Thyroid gland (tissue), 4 donors: ENCODE data around the gene KCNQ2. TPM values are rescaled to one million over a fixed set of nuclear protein-coding genes. Genes with fewer than 3 reads are reported as not detected.

Experiments
- DNase-seq, 2 donors: peaks; one replicate each; pipeline ENCODE4 v3.0.0-alpha.2; 2019
- H3K27ac ChIP-seq, 3 donors: fragments of 200-600 bp; sonication (generic); 1 replicate in 2 of 3; 2 replicates in 1 of 3; pipeline ENCODE4 v1.5.1; 2016 to 2019; ENCODE audit warnings: mild to moderate bottlenecking in 1 of 3, moderate library complexity in 1 of 3
- H3K27me3 ChIP-seq: fragments of 200-600 bp; sonication (generic); one replicate; pipeline ENCODE4 v1.5.1; 2019
- H3K36me3 ChIP-seq, 2 donors: fragments of 200-600 bp; sonication (generic); one replicate each; pipeline ENCODE4 v1.5.1; 2016 to 2019
- H3K4me1 ChIP-seq, 2 donors: fragments of 200-600 bp; sonication (generic); one replicate each; pipeline ENCODE4 v1.5.1; 2017 to 2019
- H3K4me3 ChIP-seq, 3 donors: fragments of 200-600 bp; sonication (generic); replicated peaks in 1 of 3; 1 replicate in 2 of 3; 2 replicates in 1 of 3; pipeline ENCODE4 v1.5.1; 2016; ENCODE audit warnings: mild to moderate bottlenecking in 1 of 3
- H3K9me3 ChIP-seq: fragments of 200-600 bp; sonication (generic); one replicate; pipeline ENCODE4 v1.5.1; 2017
- CTCF ChIP-seq, 6 experiments: fragments of 200-600 bp in 3 of 6; fragments of 450-650 bp in 3 of 6; sonication (generic) in 3 of 6; IDR thresholded peaks; one replicate each; pipeline ENCODE4 v1.5.1; 2016 to 2019; ENCODE audit warnings: antibody characterized with exemption in 6 of 6, mild to moderate bottlenecking in 2 of 6, inconsistent platforms in 1 of 6, moderate library complexity in 1 of 6
- POLR2A ChIP-seq, 2 donors: fragments of 450-650 bp; IDR thresholded peaks; one replicate each; pipeline ENCODE4 v1.6.1; 2017; ENCODE audit warnings: antibody characterized with exemption in 2 of 2, mild to moderate bottlenecking in 2 of 2, moderate library complexity in 1 of 2
- WGBS, 2 donors: methylation state at CpG; one replicate each; pipeline ENCODE4 v1.1.5; 2017; 5-methylcytosine and 5-hydroxymethylcytosine counted together
- intact Hi-C: fragments of 100-400 bp; cut with DNase I; formaldehyde crosslinking; loops from one replicate; pipeline ENCODE4 v1.15.1; 2023
- total RNA-seq, 4 donors: library from RNA; depleted of rRNA; stranded (reverse); fragments of >200 nt; gene quantifications; one replicate each; pipeline ENCODE4 v1.2.3, GENCODE V29; 2016

The KCNQ2 gene
- total RNA-seq, 4 donors from 2014 or later, result 0.11 to 0.27 TPM; not detected in 2

- H3K27me3 ChIP-seq, result no peaks in the 10 kb centered on the region
- TF ChIP-seq POLR2A (IDR thresholded peaks at IDR 0.05) (no peak), CTCF (IDR thresholded peaks at IDR 0.05) (no peak)
- peaks cover 0 to 10% of the 10 kb centered on the region in 2 donors for H3K4me1 ChIP-seq
- intact Hi-C loops, result no loop called here
- no peak overlapping the region for H3K4me3 ChIP-seq
- no peak overlapping the region for H3K27ac ChIP-seq
- H3K9me3 ChIP-seq, result no peaks in the 10 kb centered on the region
- no peak for DNase-seq
- no peaks in the 10 kb centered on the region for H3K36me3 ChIP-seq
- 85 to 86% methylated on average over 14 to 20 of the region's 20 CpGs for WGBS, 2 donors
Measured at GRCh38 chr20:63452341-63452740, 20.1 kb downstream of the KCNQ2 start.

GRCh38 chr20:63451821-63452220 lies 20.6 kb downstream of the KCNQ2 start:
- Histone ChIP-seq H3K27me3 (no peaks in the 10 kb centered on the region), H3K9me3 (no peaks in the 10 kb centered on the region), H3K27ac (no peak overlapping the region), H3K4me1 (peaks cover 0 to 10% of the 10 kb centered on the region in 2 donors), H3K4me3 (no peak overlapping the region), H3K36me3 (no peaks in the 10 kb centered on the region)
- no peak for DNase-seq
- intact Hi-C loops, result no loop called here
- WGBS, 2 donors, result 91 to 92% methylated on average over 4 to 8 of the region's 17 CpGs
- no peak for TF ChIP-seq CTCF (IDR thresholded peaks at IDR 0.05)
- TF ChIP-seq POLR2A (IDR thresholded peaks at IDR 0.05), result no peak

- H3K27me3 ChIP-seq, result no peaks in the 10 kb centered on the region
- H3K36me3 ChIP-seq, result no peaks in the 10 kb centered on the region
- intact Hi-C loops, result no loop called here
- no peak overlapping the region for H3K27ac ChIP-seq
- H3K4me3 ChIP-seq, result no peak overlapping the region
- H3K4me1 ChIP-seq, result peaks cover 0 to 10% of the 10 kb centered on the region in 2 donors
- no peak for DNase-seq
- WGBS, 2 donors, result 78 to 80% methylated on average over 23 to 27 of the region's 30 CpGs
- no peaks in the 10 kb centered on the region for H3K9me3 ChIP-seq
- TF ChIP-seq CTCF (IDR thresholded peaks at IDR 0.05) (no peak), POLR2A (IDR thresholded peaks at IDR 0.05) (no peak)
Measured at GRCh38 chr20:63449796-63450730, 22.4 kb downstream of the KCNQ2 start.

- no peaks in the 10 kb centered on the region for H3K9me3 ChIP-seq
Measured at GRCh38 chr20:63449025-63449424, 23.4 kb downstream of the KCNQ2 start.

More at GRCh38 chr20:63449025-63449424, 23.4 kb downstream of the KCNQ2 start:
- Histone ChIP-seq H3K27ac (no peak overlapping the region), H3K27me3 (no peaks in the 10 kb centered on the region), H3K4me3 (no peak overlapping the region), H3K4me1 (peaks cover 0 to 6% of the 10 kb centered on the region in 2 donors), H3K36me3 (no peaks in the 10 kb centered on the region)
- 87 to 92% methylated on average over 5 of the region's 5 CpGs for WGBS, 2 donors
- DNase-seq, result no peak
- intact Hi-C loops, result no loop called here
- TF ChIP-seq CTCF (IDR thresholded peaks at IDR 0.05) (no peak), POLR2A (IDR thresholded peaks at IDR 0.05) (no peak)
